ENCODE measurements around the gene FBXW9.
"Not testable (repeated sequence)": the region's sequence is repeated elsewhere in the genome, so short reads cannot be mapped to it uniquely, and the experiment has no call there.

FBXW9 gene

DNA sequence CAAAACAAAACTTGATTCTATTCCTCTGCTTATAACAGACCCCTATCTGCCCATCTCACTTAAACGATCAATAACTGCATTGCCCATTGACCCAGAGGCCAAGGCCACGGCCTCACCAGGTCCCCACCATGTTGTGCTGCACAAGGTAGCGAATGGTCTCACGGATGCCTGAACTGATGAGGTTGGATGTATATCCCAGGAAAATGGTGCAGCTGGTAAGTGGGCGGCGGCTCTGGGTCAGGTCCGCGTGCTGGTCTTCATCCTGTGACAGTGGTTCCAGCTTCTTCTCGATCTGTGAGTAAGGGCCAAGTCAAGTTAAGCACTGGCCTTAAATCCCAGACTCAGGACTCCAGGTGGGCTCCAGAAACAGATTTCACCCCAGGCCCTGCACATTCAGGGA lies 16.4 kb downstream of the FBXW9 start:
- ATAC-seq (no peak), DNase-seq (no peak)

- not testable (repeated sequence) for ATAC-seq, DNase-seq
These were observed 18.4 kb downstream of the FBXW9 start for GRCh38 chr19:12678039-12678438.

DNA sequence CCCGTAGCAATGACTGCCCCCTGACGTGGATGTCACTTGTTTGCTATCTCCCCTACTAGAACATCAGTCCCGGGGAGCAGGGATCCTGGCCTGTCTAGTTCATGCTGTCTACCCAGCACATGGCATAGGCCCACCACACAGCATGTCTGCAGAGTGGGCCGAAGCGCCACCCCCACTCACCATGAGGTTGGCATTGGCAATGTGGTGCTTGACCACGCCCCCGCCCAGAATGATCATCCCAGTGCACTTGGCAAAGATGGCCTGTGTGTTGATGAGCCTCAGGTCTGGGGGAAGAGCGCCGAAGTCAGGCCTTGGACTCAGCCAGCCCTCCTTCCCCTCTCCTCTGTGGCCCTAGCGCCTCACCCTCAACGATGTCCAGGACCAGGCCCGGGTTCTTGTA lies 19.5 kb downstream of the FBXW9 start:
- no peak for ATAC-seq

DNA sequence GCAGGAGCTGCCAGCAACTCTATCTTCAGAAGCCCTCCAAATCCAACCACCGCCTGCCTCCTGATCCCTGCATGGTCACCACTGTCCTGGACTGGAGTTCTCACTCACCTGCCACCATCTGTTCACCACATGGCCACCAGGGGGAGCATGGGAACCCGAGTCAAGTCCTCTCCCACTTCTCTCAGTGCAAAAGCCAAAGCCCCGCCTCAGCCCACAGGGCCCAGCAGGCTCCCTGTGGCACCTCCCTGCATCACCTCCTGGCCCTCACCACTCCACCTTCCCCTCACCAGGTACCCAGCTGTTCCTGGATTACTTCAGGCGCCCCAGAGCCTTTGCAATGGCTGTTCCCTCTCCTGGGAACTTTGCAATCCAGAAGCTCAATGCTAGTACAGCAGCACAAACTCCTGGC lies 20.0 kb downstream of the FBXW9 start:
- ATAC-seq (peak; percentile 51), DNase-seq (peak; percentile 95)

More for the DNA sequence above, 19.5 kb downstream of the FBXW9 start:
- no peak for DNase-seq

GRCh38 chr19:12675940-12676339 lies 20.5 kb downstream of the FBXW9 start:
- DNase-seq (no peak), ATAC-seq (no peak)

DNA sequence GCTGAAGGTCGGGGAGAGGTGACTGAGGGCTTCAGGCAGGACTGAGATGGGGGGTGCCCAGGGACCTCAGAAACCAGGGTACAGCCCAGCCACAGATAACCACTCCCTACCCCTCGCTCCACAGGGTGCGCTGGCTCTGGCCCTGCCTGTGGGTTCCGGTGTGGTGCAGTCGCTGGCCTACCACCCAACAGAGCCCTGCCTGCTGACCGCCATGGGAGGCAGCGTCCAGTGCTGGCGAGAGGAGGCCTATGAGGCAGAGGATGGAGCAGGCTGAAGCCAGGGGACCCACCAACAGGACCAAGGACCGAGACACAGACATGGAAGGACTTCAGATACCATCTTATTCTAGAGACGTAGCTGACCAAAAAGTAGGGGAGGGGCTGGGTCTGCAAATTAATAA lies 21.0 kb downstream of the FBXW9 start:
- DNase-seq (no peak), ATAC-seq (no peak)

GRCh38 chr19:12672744-12673143 lies 23.7 kb downstream of the FBXW9 start:
- no peak for DNase-seq
- ATAC-seq, result no peak

DNA sequence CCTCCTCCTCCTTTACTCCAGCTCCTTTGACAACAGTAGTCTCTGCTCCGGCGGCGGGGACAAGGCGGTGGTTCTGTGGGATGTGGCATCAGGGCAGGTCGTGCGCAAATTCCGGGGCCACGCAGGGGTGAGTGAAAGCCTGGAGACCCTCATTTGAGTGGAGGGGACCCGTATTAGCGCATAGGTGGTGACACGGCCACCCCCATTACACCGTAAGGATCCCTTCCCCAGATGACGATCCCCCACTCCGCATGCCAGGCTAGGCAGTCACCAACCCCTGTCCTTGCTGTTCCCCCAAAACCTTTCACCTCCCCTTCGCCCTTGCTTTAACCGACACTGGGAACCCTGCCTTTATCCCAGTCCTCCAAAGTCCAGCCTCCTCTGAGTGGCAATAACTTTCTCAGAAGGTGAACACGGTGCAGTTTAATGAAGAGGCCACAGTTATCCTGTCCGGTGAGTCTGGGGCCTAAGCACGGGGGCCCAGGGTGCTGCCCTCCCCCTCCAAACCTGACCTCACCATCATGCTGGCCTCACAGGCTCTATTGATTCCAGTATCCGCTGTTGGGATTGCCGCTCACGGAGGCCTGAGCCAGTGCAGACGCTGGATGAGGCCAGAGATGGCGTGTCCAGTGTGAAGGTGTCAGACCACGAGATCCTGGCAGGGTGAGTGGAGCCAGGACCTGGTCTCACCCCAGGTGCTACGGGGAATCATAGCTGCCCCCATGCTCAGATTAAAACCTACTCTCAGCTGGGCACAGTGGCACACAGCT lies 26.1 kb downstream of the FBXW9 start:
- no peak for ATAC-seq
- no peak for DNase-seq

DNA sequence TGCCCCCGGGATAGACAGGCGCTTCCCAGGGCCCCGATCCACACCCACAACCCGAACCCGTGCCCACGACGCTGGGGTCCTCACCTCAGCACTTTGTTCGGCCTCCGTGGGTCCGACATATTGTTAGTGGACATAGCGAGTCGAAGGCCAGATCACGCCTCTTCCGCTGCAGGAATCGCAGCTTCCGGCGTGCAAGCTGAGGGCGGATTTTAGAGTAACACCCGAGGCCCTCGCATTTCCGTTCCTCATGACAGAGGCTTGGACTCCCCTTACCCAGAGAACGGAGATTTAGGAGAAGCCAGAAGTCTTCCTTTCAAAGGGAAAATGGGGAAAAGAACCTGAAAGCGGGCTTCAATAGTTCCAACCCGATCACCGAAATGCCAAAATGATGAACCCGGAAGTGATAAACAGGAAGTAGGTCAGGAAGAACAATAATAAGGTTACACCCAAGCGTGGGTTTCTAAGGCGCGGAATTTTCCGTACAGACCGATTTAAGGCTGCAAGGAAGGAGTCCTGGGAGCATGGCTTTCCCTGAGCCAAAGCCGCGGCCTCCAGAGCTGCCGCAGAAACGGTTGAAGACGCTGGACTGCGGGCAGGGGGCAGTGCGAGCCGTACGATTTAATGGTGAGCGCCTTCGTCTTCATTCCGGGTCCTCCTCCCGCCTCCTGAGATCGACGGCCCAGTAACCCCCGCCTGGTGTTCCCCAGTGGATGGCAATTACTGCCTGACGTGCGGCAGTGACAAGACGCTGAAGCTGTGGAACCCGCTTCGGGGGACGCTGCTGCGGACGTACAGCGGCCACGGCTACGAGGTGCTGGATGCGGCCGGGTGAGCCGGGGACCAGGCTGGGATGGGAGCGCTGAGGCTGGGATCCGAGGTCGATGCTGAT lies 26.9 kb downstream of the FBXW9 start:
- ATAC-seq (peak; percentile 20), DNase-seq (peak; percentile 79)

DNA sequence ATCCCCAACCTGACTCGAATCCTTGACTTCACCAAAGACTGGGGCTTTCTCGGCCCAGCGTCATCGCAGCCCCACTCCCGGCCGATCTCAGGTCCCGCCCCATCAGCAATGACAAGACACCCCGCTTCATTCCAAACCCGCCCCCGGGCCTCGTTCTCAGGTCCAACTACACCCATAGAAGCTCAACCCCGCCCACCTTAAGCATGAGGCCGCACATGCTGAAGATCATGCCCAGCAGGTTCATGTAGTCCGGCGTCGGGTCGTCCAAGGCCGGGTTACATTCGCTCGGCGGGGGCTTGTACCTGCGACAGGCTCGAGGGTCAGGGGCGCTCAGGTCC lies 27.5 kb downstream of the FBXW9 start:
- ATAC-seq (no peak), DNase-seq (peak; percentile 71)

GRCh38 chr19:12668346-12668745 lies 28.1 kb downstream of the FBXW9 start:
- no peak for DNase-seq
- no peak for ATAC-seq

DNA sequence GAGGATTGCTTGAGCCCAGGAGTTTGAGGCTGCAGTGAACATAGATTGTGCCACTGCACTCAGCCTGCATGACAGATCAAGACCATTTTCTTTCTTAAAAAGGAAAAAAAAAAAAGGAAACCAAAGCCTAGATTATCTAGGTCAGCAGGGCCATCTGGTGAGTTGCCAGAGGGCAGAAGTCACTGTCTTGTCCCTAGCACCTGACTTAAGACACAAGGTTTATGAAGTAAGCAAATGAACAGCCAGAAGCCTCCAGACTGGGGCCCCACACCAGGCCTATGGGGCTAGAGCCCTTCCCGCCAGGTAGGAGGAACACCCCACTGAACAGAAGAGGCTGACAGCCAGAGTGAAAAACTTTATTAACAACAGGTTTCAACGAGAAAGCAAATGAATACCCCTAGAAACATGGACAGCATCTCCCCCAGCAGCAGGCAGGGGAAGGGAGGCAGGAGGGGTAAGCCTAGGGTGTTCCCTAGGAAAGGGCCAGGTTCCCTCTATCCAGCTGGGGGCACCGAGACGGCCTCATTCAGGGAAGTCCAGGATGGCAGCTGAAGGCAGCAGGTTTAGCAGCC lies 28.6 kb downstream of the FBXW9 start:
- no peak for DNase-seq

GRCh38 chr19:12666265-12667048 lies 30.0 kb downstream of the FBXW9 start, which contains the start of the genes MAN2B1 and WDR83:
Gene MAN2B1 (minus strand): TSS chr19:12666742. CDS start chr19:12666701, 41 bp downstream.
Gene WDR83 (plus strand): TSS chr19:12666807. CDS start chr19:12669791, 2,984 bp downstream.
- DNase-seq, result peak; percentile 90
- peak; percentile 77 for ATAC-seq

More for the DNA sequence above, 28.6 kb downstream of the FBXW9 start:
- ATAC-seq, result no peak

DNA sequence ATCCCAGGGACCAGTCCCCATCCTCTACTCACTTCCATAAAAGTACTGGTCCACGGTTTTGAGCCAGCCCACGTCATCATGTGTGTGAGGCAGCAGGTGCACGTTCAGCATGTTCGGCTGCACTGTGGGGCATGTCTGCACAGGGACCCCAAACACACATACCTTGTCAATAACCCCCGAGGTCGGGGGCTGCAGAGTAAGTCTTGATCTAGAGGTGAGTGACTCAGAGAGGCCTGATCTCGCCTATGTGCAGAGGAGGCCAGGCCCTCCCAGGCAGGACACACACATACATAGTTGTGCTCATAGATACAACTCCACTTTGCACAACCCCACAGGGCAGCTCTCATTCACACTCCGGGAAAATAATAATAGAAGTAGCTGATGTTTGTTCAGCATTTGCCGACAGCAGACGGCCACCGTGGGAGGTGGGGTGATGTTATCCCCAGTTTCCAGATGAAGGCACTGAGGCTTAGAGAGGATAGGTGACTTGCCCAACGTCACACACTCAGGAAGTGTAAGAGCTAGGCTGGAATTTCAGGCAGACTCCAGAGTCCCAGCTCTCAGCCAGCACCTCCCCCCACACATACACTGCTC lies 30.7 kb downstream of the FBXW9 start:
- DNase-seq (peak; percentile 48), ATAC-seq (peak; percentile 10)

DNA sequence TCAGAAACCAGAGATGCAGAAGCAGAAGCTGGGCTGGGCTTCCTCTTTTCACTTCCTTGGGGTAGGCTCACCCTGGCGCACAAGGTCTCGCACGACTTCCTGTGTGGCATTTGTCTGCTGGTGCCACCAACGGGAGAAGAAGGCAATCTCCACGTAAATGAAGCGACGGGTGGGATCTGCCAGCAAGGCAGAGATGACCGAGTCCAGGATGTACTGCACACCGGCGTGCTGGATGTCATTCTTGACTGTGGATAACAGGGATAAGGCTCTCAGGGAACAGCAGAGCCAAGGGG lies 31.2 kb downstream of the FBXW9 start:
- peak; percentile 72 for DNase-seq

DNA sequence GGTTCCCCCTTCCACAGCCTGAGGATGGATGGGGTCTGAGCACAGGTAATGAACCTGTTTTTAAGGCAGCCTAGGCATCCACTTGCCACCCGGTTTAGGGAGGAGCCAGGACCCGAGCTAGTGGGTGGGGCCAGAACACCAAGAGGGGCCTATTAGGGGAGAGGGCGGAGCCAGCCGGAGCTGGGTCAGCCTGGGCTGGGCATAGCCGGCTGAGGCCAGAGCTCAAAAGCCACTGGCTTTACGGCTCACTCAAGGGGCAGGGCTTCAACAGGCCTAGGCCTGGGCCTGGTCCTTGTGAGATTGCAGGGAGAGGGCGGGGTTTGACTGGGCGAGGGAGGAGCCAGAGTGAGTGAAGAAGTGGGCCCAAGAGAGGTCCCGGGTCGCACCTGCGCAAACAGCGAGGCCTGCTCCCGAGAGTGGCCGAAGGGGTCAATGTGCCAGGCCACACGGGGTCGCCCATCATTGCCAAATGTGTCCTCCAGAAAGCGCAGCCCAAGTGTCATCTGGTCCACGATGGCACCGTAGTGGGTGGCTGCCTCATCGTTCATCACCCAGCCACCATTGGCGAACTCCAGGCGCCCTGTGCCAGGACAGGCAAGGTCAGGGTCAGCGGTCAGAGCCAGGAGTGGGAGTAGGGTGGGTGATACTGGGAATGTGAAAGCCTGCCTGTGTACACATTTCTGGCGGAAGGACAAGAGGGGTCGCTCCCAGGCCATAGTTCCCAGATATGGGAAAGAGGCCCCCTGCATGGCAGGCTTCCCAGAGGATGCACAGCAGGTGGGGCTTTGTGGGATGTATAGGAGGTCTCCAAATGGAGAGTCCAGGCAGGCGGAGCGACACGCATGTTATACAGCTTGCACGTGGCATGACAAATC lies 31.8 kb downstream of the FBXW9 start:
- ATAC-seq, result no peak
- DNase-seq, result peak; percentile 47

More for the DNA sequence above, 31.2 kb downstream of the FBXW9 start:
- ATAC-seq, result peak; percentile 40

DNA sequence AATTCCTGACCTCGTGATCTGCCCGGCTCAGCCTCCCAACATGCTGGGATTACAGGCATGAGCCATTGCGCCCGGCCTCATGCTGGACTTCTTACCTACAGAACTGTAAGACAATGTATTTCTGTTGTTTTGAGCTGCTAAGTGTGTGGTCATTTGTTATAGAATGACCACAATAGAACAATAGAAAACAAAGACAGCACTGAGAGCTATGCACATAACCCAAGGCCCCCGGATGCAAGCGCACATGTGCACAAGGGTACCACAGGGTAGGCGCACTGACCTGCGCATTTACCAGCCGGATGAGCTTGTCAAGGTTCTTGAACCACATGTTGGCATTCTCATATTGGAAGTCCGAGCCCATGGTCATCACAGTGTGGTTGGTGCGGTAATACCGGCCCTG lies 35.5 kb downstream of the FBXW9 start:
- no peak for ATAC-seq
- no peak for DNase-seq

DNA sequence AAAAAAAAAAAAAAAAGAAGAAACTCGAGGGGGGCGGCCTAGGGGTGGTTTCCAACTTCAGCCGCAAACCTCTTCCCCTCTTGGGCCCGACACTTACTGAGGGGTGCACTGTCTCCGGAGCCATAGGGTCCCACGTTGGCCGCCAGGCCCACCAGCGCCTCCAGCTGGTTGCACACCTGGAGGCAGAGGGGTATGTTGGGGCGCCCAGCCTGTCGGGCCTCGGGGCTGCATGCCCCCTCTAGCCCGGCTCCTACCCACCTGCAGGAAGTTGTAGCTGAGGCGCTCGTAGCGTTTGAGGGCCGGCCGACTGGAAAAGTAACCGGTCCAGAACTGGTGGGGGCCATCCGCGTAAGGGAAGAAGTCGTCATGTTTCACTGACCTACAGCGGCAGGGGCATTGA lies 38.5 kb downstream of the FBXW9 start:
- DNase-seq, result no peak

GRCh38 chr19:12656899-12657571 lies 39.4 kb downstream of the FBXW9 start:
- DNase-seq (peak; percentile 65), ATAC-seq (peak; percentile 68)

More for the DNA sequence above, 38.5 kb downstream of the FBXW9 start:
- ATAC-seq, result no peak

DNA sequence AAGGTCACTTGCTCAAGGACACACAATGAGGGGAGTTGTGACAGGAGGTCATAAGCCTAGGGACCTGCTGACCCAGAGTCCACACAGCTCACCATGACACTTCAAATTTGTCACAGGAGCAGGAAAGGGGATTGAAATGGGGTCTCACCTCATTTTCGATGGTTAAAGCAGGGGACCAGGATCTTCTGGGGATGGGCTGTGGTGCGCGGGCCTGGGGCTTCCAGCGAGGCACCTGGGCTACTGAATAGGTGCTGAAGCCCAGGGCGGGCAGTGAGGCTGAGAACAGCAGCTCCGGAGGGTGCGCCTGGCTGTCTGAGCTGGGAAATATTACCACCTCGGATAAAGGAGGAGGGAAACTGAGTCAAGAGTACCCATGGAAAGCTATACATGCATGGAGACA lies 40.9 kb downstream of the FBXW9 start:
- DNase-seq (no peak), ATAC-seq (no peak)
